Colonic mucosa (tissue), 4 donors: ENCODE data around the gene SCGN. TPM values are rescaled to one million over a fixed set of nuclear protein-coding genes. Genes with fewer than 3 reads are reported as not detected.

Source experiments
- DNase-seq: peaks from one replicate; pipeline ENCODE4 v3.0.0-alpha.2; 2020
- H3K27ac ChIP-seq: fragments of 200-600 bp; one replicate; pipeline ENCODE4 v1.8.0; 2021
- H3K27me3 ChIP-seq: fragments of 200-600 bp; one replicate; pipeline ENCODE4 v1.8.0; 2021
- H3K36me3 ChIP-seq: fragments of 200-600 bp; one replicate; pipeline ENCODE4 v1.8.0; 2021
- H3K4me1 ChIP-seq: fragments of 200-600 bp; one replicate; pipeline ENCODE4 v1.8.0; 2021; ENCODE audit warnings: mild to moderate bottlenecking
- H3K4me3 ChIP-seq: fragments of 200-600 bp; one replicate; pipeline ENCODE4 v1.8.0; 2021
- H3K9ac ChIP-seq, 2 donors: one replicate each; pipeline ENCODE4 v1.7.0; 2013; ENCODE audit warnings: control low read depth in 2 of 2, low read depth in 2 of 2, low read length in 2 of 2
- H3K9me3 ChIP-seq: fragments of 200-600 bp; one replicate; pipeline ENCODE4 v1.8.0; 2021
- intact Hi-C: fragments of 100-400 bp; cut with DNase I; formaldehyde crosslinking; loops from one replicate; pipeline ENCODE4 v1.14.1; 2022
- total RNA-seq, 2 donors: library from RNA; stranded (reverse); fragmentation: NEBNext Ultra II Directional in 1 of 2; extraction: Animal tissue kit (Norgen Biotek cat#: 25700) in 1 of 2; gene quantifications; one replicate each; pipeline ENCODE4 v1.2.1, GENCODE V29; 2021
- TF ChIP-seq, protein P1 (sequence below): fragments of 200-600 bp; IDR thresholded peaks from one replicate; pipeline ENCODE4 v1.8.0; 2022; ENCODE audit warnings: antibody characterized with exemption, mild to moderate bottlenecking
- donor health status: healthy.
- donor health status: DM: no; HTN: no; CAD: no.
- donor health status: DM: no; HTN: no; CAD: no.

Gene SCGN
- total RNA-seq, 2 donors from 2014 or later, result 4.6 to 8.1 TPM

DNA sequence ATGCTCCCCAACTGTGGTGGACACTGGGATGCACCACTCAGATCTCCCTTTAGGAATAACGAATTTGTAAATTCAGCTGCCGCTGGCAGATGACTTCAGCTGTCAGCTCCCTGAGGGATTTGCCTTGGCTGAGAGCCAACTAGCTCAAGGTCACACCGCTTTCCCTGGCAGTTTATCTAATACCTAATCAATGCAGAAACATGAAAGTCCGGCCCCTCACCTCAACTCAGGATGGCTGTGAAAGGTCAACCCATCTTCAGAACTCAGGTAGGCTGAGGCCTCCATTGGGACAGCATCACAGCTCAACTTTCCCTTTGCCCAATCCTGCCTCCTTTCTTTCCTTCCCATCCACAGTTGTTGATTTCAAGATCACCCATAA is 22.8 kb upstream of the SCGN start:
- no peak for DNase-seq
- Histone ChIP-seq H3K27me3 (no peaks in the 10 kb centered on the region), H3K9me3 (no peaks in the 10 kb centered on the region), H3K4me1 (no peaks in the 10 kb centered on the region), H3K27ac (no peak overlapping the region), H3K4me3 (no peak overlapping the region), H3K9ac (no peak overlapping the region), H3K36me3 (no peaks in the 10 kb centered on the region)
- intact Hi-C loops, result no loop called here
- TF ChIP-seq, protein P1, sequence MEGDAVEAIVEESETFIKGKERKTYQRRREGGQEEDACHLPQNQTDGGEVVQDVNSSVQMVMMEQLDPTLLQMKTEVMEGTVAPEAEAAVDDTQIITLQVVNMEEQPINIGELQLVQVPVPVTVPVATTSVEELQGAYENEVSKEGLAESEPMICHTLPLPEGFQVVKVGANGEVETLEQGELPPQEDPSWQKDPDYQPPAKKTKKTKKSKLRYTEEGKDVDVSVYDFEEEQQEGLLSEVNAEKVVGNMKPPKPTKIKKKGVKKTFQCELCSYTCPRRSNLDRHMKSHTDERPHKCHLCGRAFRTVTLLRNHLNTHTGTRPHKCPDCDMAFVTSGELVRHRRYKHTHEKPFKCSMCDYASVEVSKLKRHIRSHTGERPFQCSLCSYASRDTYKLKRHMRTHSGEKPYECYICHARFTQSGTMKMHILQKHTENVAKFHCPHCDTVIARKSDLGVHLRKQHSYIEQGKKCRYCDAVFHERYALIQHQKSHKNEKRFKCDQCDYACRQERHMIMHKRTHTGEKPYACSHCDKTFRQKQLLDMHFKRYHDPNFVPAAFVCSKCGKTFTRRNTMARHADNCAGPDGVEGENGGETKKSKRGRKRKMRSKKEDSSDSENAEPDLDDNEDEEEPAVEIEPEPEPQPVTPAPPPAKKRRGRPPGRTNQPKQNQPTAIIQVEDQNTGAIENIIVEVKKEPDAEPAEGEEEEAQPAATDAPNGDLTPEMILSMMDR, result no peak

DNA sequence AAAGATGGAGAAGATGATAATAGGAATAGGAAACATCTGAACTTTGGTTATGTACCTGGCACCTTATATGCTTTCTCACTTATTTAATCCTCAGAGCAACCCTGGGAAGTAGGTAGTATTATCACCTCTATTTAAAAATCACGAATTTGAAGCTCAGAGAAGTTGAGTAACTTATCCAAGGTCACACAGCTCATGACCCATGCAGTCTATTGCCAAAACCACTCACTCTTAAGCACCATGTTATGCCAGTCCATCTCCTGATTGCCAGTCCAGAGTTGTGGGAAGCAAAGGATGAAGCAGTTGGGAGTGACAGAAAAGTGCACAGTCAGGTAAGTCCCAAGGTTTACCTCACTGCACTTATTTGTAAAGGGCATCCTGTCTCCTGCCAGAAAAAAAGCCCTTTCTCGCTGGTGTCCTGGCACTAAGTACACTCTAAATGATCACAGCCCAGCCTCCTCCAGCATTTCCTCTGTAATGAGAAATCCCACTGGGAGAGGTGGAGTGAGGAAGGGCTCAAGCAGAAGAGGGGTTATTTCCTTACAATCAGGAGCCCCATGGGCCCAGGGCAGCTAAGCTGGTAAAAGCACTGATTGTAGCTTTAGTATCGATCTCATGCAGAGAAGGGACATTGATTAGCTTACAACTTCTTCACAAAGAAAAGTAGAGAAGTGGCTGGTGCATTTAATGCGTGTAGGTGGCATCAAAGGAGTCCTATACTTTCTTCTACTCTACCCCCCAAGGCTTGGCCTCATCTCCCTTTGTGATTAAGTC is 21.3 kb upstream of the SCGN start:
- no peaks in the 10 kb centered on the region for H3K9me3 ChIP-seq
- intact Hi-C loops, result no loop called here
- TF ChIP-seq, protein P1, result no peak
- no peak overlapping the region for H3K27ac ChIP-seq
- H3K9ac ChIP-seq, result no peak overlapping the region
- DNase-seq, result no peak
- no peak overlapping the region for H3K4me3 ChIP-seq
- no peaks in the 10 kb centered on the region for H3K36me3 ChIP-seq
- no peaks in the 10 kb centered on the region for H3K27me3 ChIP-seq
- no peaks in the 10 kb centered on the region for H3K4me1 ChIP-seq

DNA sequence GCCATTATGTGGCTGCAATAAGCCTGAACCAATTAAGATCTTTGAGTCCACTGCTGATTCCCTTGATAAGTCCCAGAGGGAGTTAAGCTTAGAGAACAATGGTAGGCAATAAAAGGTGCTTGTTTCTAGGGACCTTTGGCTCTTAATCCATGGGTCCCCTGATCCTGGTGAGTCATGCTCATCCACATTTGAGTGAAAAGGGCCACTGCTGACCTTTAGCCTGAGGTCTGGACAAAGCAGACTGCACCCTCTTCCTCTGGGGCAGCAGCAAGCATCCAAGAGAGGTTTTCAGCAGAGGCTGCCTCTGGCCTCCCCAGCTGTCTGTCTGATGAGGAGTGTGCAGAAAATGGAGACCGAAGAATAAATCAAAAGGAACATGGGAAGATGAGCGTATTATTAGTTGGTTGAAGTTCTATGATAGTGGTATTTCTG is 16.1 kb upstream of the SCGN start:
- no peak overlapping the region for H3K9ac ChIP-seq
- H3K27me3 ChIP-seq, result no peaks in the 10 kb centered on the region
- no peaks in the 10 kb centered on the region for H3K36me3 ChIP-seq
- intact Hi-C loops, result no loop called here
- no peak overlapping the region for H3K4me3 ChIP-seq
- DNase-seq, result no peak
- TF ChIP-seq, protein P1, result no peak
- H3K9me3 ChIP-seq, result no peaks in the 10 kb centered on the region
- H3K4me1 ChIP-seq, result no peaks in the 10 kb centered on the region
- H3K27ac ChIP-seq, result no peak overlapping the region

DNA sequence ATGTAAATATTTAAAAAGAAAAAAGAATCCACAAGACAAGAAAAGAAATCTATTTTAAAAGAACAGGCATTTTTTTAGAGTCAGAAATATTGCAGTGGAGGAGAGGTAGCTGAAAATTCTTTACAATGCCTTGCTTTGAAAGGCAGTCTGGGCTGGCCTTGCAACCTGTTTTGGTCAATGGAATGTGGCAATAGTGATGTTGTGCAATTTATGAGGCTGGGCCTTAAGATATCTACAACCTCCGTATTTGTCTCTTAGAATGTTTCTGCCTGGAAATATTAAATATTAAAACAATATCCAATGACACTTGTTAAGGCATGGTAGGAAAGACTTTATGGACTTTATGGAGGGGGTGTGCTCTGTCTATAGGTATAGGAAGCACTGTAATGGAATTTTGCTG is 14.8 kb upstream of the SCGN start:
- Histone ChIP-seq H3K27ac (no peak overlapping the region), H3K4me1 (no peaks in the 10 kb centered on the region), H3K27me3 (no peaks in the 10 kb centered on the region), H3K9me3 (no peaks in the 10 kb centered on the region), H3K9ac (no peak overlapping the region), H3K4me3 (no peak overlapping the region), H3K36me3 (no peaks in the 10 kb centered on the region)
- intact Hi-C loops, result no loop called here
- TF ChIP-seq, protein P1, result no peak
- DNase-seq, result no peak

DNA sequence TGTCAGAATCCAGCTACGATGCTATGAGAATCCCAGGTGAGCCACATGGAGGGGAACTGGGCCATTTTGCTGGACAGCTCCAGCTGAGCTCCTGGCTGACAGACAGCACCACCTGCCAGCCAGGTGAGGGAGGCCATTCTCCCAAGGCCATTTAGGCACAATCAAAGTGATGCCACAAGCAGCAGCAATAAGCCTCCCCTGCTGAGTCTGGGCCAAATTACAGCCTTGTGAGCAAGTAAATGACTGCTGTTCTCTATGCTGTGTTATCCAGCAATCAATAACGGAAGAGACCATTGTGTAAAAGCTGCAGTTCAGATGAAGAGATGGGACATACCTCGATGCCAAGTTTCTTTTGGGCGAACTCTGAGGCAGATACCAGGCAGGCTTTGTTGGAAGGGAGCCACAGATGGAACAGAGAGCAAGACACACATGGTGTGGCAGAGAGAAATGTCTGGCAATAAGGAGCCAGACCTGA is 14.0 kb upstream of the SCGN start:
- intact Hi-C loops, result no loop called here
- no peak for DNase-seq
- H3K4me1 ChIP-seq, result no peaks in the 10 kb centered on the region
- H3K27me3 ChIP-seq, result no peaks in the 10 kb centered on the region
- H3K36me3 ChIP-seq, result no peaks in the 10 kb centered on the region
- H3K4me3 ChIP-seq, result no peak overlapping the region
- TF ChIP-seq, protein P1, result no peak
- no peak overlapping the region for H3K9ac ChIP-seq
- H3K9me3 ChIP-seq, result no peaks in the 10 kb centered on the region
- no peak overlapping the region for H3K27ac ChIP-seq
